Astrocyte of the cerebellum (primary cell): Measurements from ENCODE around the gene GALNT16.

ENCODE experiments used
- DNase-seq: peaks from one replicate; pipeline ENCODE4 v3.0.0-alpha.2; 2011; ENCODE audit warnings: low read depth
- H3K4me3 ChIP-seq: 2 replicates; pipeline ENCODE4 v1.5.1; 2011; ENCODE audit warnings: mild to moderate bottlenecking, low read depth, low read length, moderate library complexity
- CTCF ChIP-seq: IDR thresholded peaks from 2 replicates; pipeline ENCODE4 v1.5.1; 2012; ENCODE audit warnings: low read length, low read depth, moderate library complexity, mild to moderate bottlenecking; ENCODE audit errors: missing control alignments
- in situ Hi-C: cut with HindIII; loops from 2 replicates; pipeline ENCODE4 v1.10.0; 2017; ENCODE audit warnings: low sequenced_read_pairs

GALNT16 gene

GRCh38 chr14:69298131-69299071 is 38.4 kb downstream of the GALNT16 start:
- in situ Hi-C loops, result no loop called here
- no peak overlapping the region for H3K4me3 ChIP-seq
- no peak for TF ChIP-seq CTCF
- DNase-seq, result no peak

GRCh38 chr14:69299286-69300035 is 39.5 kb downstream of the GALNT16 start:
- DNase-seq, result no peak
- peak; percentile 32 for TF ChIP-seq CTCF
- in situ Hi-C loops, result no loop called here
- H3K4me3 ChIP-seq, result no peak overlapping the region

- no peak for DNase-seq
- TF ChIP-seq CTCF, result no peak
- H3K4me3 ChIP-seq, result no peak overlapping the region
- in situ Hi-C loops, result no loop called here
Observed at GRCh38 chr14:69300601-69301221, 40.8 kb downstream of the GALNT16 start.

- in situ Hi-C loops, result no loop called here
- H3K4me3 ChIP-seq, result no peak overlapping the region
- no peak for DNase-seq
- no peak for TF ChIP-seq CTCF
Observed at GRCh38 chr14:69303086-69303485, 43.1 kb downstream of the GALNT16 start.

GRCh38 chr14:69312608-69313007 is 52.6 kb downstream of the GALNT16 start:
- H3K4me3 ChIP-seq, result no peak overlapping the region
- in situ Hi-C loops, result no loop called here
- TF ChIP-seq CTCF, result no peak
- no peak for DNase-seq

GRCh38 chr14:69313176-69313575 is 53.2 kb downstream of the GALNT16 start:
- H3K4me3 ChIP-seq, result no peak overlapping the region
- no peak for TF ChIP-seq CTCF
- in situ Hi-C loops, result no loop called here
- no peak for DNase-seq
